Measurements from ENCODE around the gene FAIM2.
"Not testable (repeated sequence)": the region's sequence is repeated elsewhere in the genome, so short reads cannot be mapped to it uniquely, and the experiment has no call there.

Gene FAIM2

GRCh38 chr12:49866859-49867569, 36.7 kb downstream of the FAIM2 start:
- H3K4me3 ChIP-seq (ENCODE audit: low read depth, low read length): no peak overlapping the region

GRCh38 chr12:49865782-49866135, 37.9 kb downstream of the FAIM2 start:
- H3K4me3 ChIP-seq (ENCODE audit: low read depth, low read length): no peak overlapping the region

- no peak overlapping the region for H3K4me3 ChIP-seq (ENCODE audit: low read depth, low read length)
Measured at GRCh38 chr12:49865109-49865781, 38.5 kb downstream of the FAIM2 start.

GRCh38 chr12:49864798-49865090, 39.0 kb downstream of the FAIM2 start:
- H3K4me3 ChIP-seq (ENCODE audit: low read depth, low read length): no peak overlapping the region

- H3K4me3 ChIP-seq (ENCODE audit: low read depth, low read length): no peak overlapping the region
Measured at GRCh38 chr12:49863946-49864797, 39.5 kb downstream of the FAIM2 start.

GRCh38 chr12:49860921-49861320, 42.8 kb downstream of the FAIM2 start:
- H3K4me3 ChIP-seq (ENCODE audit: low read depth, low read length): not testable (repeated sequence)

- H3K4me3 ChIP-seq (ENCODE audit: low read depth, low read length): not testable (repeated sequence)
Measured at GRCh38 chr12:49855890-49856289, 47.8 kb downstream of the FAIM2 start.

GRCh38 chr12:49854976-49855375, 48.7 kb downstream of the FAIM2 start:
- H3K4me3 ChIP-seq (ENCODE audit: low read depth, low read length): no peak overlapping the region

GRCh38 chr12:49853671-49854070, 50.0 kb downstream of the FAIM2 start:
- no peak overlapping the region for H3K4me3 ChIP-seq (ENCODE audit: low read depth, low read length)

- H3K4me3 ChIP-seq (ENCODE audit: low read depth, low read length): no peak overlapping the region
Measured at GRCh38 chr12:49847161-49847560, 56.5 kb downstream of the FAIM2 start.

GRCh38 chr12:49846032-49846431, 57.7 kb downstream of the FAIM2 start:
- no peak overlapping the region for H3K4me3 ChIP-seq (ENCODE audit: low read depth, low read length)

- H3K4me3 ChIP-seq (ENCODE audit: low read depth, low read length): no peak overlapping the region
Measured at GRCh38 chr12:49843876-49844437, 59.7 kb downstream of the FAIM2 start.

- H3K4me3 ChIP-seq (ENCODE audit: low read depth, low read length): peak overlapping the region; percentile 62
Measured at GRCh38 chr12:49843411-49843810, 60.3 kb downstream of the FAIM2 start.

- peak within 1 kb of the TSS; percentile 62 for H3K4me3 ChIP-seq (ENCODE audit: low read depth, low read length)
Measured at GRCh38 chr12:49842519-49843352, 61.0 kb downstream of the FAIM2 start, which contains the start of gene BCDIN3D. BCDIN3D (minus strand) TSS chr12:49843106; CDS start chr12:49843087, 19 bp downstream.

- H3K4me3 ChIP-seq (ENCODE audit: low read depth, low read length): no peak overlapping the region
Measured at GRCh38 chr12:49838973-49839633, 64.6 kb downstream of the FAIM2 start.

- H3K4me3 ChIP-seq (ENCODE audit: low read depth, low read length): no peak overlapping the region
Measured at GRCh38 chr12:49832836-49833421, 70.8 kb downstream of the FAIM2 start.

- no peak overlapping the region for H3K4me3 ChIP-seq (ENCODE audit: low read depth, low read length)
Measured at GRCh38 chr12:49831717-49832116, 72.0 kb downstream of the FAIM2 start.

- peak within 1 kb of the TSS; percentile 84 for H3K4me3 ChIP-seq (ENCODE audit: low read depth, low read length)
Measured at GRCh38 chr12:49828133-49829091, 75.3 kb downstream of the FAIM2 start, which contains the start of gene NCKAP5L. NCKAP5L (minus strand) TSS chr12:49828413; CDS start chr12:49804044, 24,369 bp downstream.

All from iPS-11a (cell line).